ENCODE data around the gene DPAGT1. TPM values are rescaled to one million over a fixed set of nuclear protein-coding genes. Genes with fewer than 3 reads are reported as not detected.

The DPAGT1 gene
- total and polyA plus RNA-seq, 2 experiments from 2014 or later: 37.2 to 52.6 TPM

GRCh38 chr11:119055901-119056300, 45.8 kb downstream of the DPAGT1 start:
- TF ChIP-seq CREB1 (CRISPR knock-in tag; IDR thresholded peaks at IDR 0.05; ENCODE audit: low read depth) (no peak), ZNF114 (CRISPR knock-in tag; IDR thresholded peaks at IDR 0.05) (no peak), NANOG (IDR thresholded peaks at IDR 0.05; ENCODE audit: borderline replicate concordance) (no peak), EZH2 (IDR thresholded peaks at IDR 0.05; ENCODE audit: low read depth, unreplicated experiment) (no peak), STAT1 (IDR thresholded peaks at IDR 0.05; ENCODE audit: unreplicated experiment) (no peak)
- TF ChIP-seq, protein P1, sequence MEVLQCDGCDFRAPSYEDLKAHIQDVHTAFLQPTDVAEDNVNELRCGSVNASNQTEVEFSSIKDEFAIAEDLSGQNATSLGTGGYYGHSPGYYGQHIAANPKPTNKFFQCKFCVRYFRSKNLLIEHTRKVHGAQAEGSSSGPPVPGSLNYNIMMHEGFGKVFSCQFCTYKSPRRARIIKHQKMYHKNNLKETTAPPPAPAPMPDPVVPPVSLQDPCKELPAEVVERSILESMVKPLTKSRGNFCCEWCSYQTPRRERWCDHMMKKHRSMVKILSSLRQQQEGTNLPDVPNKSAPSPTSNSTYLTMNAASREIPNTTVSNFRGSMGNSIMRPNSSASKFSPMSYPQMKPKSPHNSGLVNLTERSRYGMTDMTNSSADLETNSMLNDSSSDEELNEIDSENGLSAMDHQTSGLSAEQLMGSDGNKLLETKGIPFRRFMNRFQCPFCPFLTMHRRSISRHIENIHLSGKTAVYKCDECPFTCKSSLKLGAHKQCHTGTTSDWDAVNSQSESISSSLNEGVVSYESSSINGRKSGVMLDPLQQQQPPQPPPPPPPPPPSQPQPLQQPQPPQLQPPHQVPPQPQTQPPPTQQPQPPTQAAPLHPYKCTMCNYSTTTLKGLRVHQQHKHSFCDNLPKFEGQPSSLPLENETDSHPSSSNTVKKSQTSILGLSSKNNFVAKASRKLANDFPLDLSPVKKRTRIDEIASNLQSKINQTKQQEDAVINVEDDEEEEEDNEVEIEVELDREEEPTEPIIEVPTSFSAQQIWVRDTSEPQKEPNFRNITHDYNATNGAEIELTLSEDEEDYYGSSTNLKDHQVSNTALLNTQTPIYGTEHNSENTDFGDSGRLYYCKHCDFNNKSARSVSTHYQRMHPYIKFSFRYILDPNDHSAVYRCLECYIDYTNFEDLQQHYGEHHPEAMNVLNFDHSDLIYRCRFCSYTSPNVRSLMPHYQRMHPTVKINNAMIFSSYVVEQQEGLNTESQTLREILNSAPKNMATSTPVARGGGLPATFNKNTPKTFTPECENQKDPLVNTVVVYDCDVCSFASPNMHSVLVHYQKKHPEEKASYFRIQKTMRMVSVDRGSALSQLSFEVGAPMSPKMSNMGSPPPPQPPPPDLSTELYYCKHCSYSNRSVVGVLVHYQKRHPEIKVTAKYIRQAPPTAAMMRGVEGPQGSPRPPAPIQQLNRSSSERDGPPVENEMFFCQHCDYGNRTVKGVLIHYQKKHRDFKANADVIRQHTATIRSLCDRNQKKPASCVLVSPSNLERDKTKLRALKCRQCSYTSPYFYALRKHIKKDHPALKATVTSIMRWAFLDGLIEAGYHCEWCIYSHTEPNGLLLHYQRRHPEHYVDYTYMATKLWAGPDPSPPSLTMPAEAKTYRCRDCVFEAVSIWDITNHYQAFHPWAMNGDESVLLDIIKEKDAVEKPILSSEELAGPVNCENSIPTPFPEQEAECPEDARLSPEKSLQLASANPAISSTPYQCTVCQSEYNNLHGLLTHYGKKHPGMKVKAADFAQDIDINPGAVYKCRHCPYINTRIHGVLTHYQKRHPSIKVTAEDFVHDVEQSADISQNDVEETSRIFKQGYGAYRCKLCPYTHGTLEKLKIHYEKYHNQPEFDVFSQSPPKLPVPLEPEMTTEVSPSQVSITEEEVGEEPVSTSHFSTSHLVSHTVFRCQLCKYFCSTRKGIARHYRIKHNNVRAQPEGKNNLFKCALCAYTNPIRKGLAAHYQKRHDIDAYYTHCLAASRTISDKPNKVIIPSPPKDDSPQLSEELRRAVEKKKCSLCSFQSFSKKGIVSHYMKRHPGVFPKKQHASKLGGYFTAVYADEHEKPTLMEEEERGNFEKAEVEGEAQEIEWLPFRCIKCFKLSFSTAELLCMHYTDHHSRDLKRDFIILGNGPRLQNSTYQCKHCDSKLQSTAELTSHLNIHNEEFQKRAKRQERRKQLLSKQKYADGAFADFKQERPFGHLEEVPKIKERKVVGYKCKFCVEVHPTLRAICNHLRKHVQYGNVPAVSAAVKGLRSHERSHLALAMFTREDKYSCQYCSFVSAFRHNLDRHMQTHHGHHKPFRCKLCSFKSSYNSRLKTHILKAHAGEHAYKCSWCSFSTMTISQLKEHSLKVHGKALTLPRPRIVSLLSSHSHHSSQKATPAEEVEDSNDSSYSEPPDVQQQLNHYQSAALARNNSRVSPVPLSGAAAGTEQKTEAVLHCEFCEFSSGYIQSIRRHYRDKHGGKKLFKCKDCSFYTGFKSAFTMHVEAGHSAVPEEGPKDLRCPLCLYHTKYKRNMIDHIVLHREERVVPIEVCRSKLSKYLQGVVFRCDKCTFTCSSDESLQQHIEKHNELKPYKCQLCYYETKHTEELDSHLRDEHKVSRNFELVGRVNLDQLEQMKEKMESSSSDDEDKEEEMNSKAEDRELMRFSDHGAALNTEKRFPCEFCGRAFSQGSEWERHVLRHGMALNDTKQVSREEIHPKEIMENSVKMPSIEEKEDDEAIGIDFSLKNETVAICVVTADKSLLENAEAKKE (CRISPR knock-in tag; IDR thresholded peaks at IDR 0.05): no peak
- TF ChIP-seq, protein P2, sequence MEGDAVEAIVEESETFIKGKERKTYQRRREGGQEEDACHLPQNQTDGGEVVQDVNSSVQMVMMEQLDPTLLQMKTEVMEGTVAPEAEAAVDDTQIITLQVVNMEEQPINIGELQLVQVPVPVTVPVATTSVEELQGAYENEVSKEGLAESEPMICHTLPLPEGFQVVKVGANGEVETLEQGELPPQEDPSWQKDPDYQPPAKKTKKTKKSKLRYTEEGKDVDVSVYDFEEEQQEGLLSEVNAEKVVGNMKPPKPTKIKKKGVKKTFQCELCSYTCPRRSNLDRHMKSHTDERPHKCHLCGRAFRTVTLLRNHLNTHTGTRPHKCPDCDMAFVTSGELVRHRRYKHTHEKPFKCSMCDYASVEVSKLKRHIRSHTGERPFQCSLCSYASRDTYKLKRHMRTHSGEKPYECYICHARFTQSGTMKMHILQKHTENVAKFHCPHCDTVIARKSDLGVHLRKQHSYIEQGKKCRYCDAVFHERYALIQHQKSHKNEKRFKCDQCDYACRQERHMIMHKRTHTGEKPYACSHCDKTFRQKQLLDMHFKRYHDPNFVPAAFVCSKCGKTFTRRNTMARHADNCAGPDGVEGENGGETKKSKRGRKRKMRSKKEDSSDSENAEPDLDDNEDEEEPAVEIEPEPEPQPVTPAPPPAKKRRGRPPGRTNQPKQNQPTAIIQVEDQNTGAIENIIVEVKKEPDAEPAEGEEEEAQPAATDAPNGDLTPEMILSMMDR (conservative IDR thresholded peaks at IDR 0.05; ENCODE audit: low read depth in 2 of 2): no peak
- Mint-ChIP-seq H3K36me3 (ENCODE audit: low read depth) (peaks cover 61% of the 10 kb centered on the region), H3K27me3 (ENCODE audit: insufficient read depth, low read depth, poor library complexity) (peaks cover 15% of the 10 kb centered on the region), H3K4me3 (peak overlapping the region; percentile 90), H3K27ac (peak overlapping the region; percentile 78), H3K4me1 (peaks cover 14% of the 10 kb centered on the region), H3K9me3 (peaks cover 7% of the 10 kb centered on the region; the same call in 1 of the 3 replicates)
- Histone ChIP-seq H3K79me2 (replicated peaks; ENCODE audit: insufficient read depth) (peaks cover 43% of the 10 kb centered on the region), H3K36me3 (ENCODE audit: insufficient read depth) (peaks cover 43% of the 10 kb centered on the region), H3K27ac (ENCODE audit: low read depth) (no peak overlapping the region), H3F3A (replicated peaks; ENCODE audit: low read depth) (peaks cover 16% of the 10 kb centered on the region), H3K4me2 (peak overlapping the region; percentile 93), H3K27me3 (ENCODE audit: insufficient read depth) (no peaks in the 10 kb centered on the region), H3K4me3 (peak overlapping the region; percentile 96), H4K20me1 (replicated peaks; ENCODE audit: insufficient read depth) (peaks cover 25% of the 10 kb centered on the region), H3K9me2 (ENCODE audit: insufficient read depth) (0 out of 2 replicates have a peak, but pooled peaks cover 4% of the 10 kb centered on the region), H3K4me1 (ENCODE audit: insufficient read depth) (peaks cover 14% of the 10 kb centered on the region), H2AFZ (no peak overlapping the region)
- ATAC-seq (no peak), DNase-seq (ENCODE audit: low spot score) (peak; percentile 22)

Measured in GM23338 (cell line).